Type B pancreatic cell (in vitro differentiated cells): ENCODE data around the gene CASP8. TPM values are rescaled to one million over a fixed set of nuclear protein-coding genes. Genes with fewer than 3 reads are reported as not detected.
A peak's percentile ranks its signal among the peaks of the same experiment; 100 is the strongest.

ENCODE experiments used
- DNase-seq: peaks from one replicate; pipeline ENCODE4 v3.0.0; 2021; ENCODE audit warnings: mixed read lengths; ENCODE audit not compliant: unreplicated experiment; ENCODE audit errors: extremely low spot score
- H3K27ac Mint-ChIP-seq: 2 replicates; pipeline ENCODE4 v1.8.0; 2021; ENCODE audit warnings: mild to moderate bottlenecking, mixed read lengths
- H3K27me3 Mint-ChIP-seq: 2 replicates; pipeline ENCODE4 v1.8.0; 2021; ENCODE audit warnings: mixed read lengths
- H3K36me3 Mint-ChIP-seq: 2 replicates; pipeline ENCODE4 v1.8.0; 2021; ENCODE audit warnings: mixed read lengths
- H3K4me1 Mint-ChIP-seq: one replicate; pipeline ENCODE4 v1.8.0; 2021; ENCODE audit warnings: mixed read lengths; ENCODE audit not compliant: unreplicated experiment
- H3K4me3 Mint-ChIP-seq: 2 replicates; pipeline ENCODE4 v1.8.0; 2021; ENCODE audit warnings: mild to moderate bottlenecking, mixed read lengths
- H3K9me3 Mint-ChIP-seq: 2 replicates; pipeline ENCODE4 v1.8.0; 2021; ENCODE audit warnings: mixed read lengths
- CTCF ChIP-seq: fragments of 200-600 bp; sonication (generic); conservative IDR thresholded peaks from 2 replicates; pipeline ENCODE4 v1.5.0; 2021; ENCODE audit warnings: antibody characterized with exemption, mild to moderate bottlenecking
- long read RNA-seq: library from polyadenylated mRNA; unstranded; transcript quantifications from one replicate; pipeline ENCODE4 v2.0.0, GENCODE V29; 2020
- total RNA-seq: library from RNA; stranded (reverse); gene quantifications from 2 replicates; pipeline ENCODE4 v1.2.1, GENCODE V29; 2021; ENCODE audit warnings: low replicate concordance

Gene CASP8
- 6.0 and 12.9 TPM in 2 replicates for total RNA-seq
- long read RNA-seq, partial matches to known transcripts = 0 of 13 reads
- long read RNA-seq, other reads (novel, unspliced or antisense) = 10 of 13 reads

GRCh38 chr2:201260302-201260800 is at the start of gene CASP8:
Gene CASP8 (plus strand): TSS chr2:201260536. CDS start chr2:201266487, 5,951 bp downstream.
- no peak within 1 kb of the TSS for H3K4me3 Mint-ChIP-seq
- peaks cover 24% of the 10 kb centered on the region for H3K4me1 Mint-ChIP-seq

DNA sequence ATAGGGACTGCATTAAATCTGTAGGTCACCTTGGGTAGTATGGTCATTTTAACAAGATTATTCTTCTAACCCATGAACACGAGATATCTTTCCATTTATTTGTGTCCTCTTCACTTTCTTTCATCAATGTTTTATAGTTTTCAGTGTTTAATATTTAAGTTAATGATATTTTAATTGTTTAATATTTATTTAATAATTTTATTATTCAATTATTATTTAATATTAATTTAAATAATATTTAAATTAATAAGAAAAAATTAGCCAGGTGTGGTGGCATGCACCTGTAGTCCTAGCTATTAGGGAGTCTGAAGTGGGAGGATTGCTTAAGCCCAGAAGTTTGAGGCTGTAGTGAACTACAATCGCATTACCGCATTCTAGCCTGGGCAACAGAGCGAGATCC is 44.4 kb upstream of the CASP8 start:
- no peaks in the 10 kb centered on the region for H3K36me3 Mint-ChIP-seq
- H3K4me1 Mint-ChIP-seq = peaks cover 16% of the 10 kb centered on the region
- no peak overlapping the region for H3K4me3 Mint-ChIP-seq
- H3K27ac Mint-ChIP-seq = no peak overlapping the region
- H3K9me3 Mint-ChIP-seq = no peaks in the 10 kb centered on the region
- no peaks in the 10 kb centered on the region for H3K27me3 Mint-ChIP-seq
- no peak for DNase-seq
- no peak for TF ChIP-seq CTCF

More at GRCh38 chr2:201260302-201260800, at the start of gene CASP8:
- no peak for DNase-seq
- Mint-ChIP-seq H3K27ac (no peak within 1 kb of the TSS), H3K9me3 (no peaks in the 10 kb centered on the region), H3K27me3 (no peaks in the 10 kb centered on the region), H3K36me3 (no peaks in the 10 kb centered on the region)
- TF ChIP-seq CTCF = no peak

GRCh38 chr2:201216918-201217317 is 43.4 kb upstream of the CASP8 start:
- no peak overlapping the region for H3K27ac Mint-ChIP-seq
- H3K4me1 Mint-ChIP-seq = peaks cover 21% of the 10 kb centered on the region
- TF ChIP-seq CTCF = no peak
- no peaks in the 10 kb centered on the region for H3K27me3 Mint-ChIP-seq
- H3K9me3 Mint-ChIP-seq = no peaks in the 10 kb centered on the region
- no peak overlapping the region for H3K4me3 Mint-ChIP-seq
- no peak for DNase-seq
- H3K36me3 Mint-ChIP-seq = no peaks in the 10 kb centered on the region

DNA sequence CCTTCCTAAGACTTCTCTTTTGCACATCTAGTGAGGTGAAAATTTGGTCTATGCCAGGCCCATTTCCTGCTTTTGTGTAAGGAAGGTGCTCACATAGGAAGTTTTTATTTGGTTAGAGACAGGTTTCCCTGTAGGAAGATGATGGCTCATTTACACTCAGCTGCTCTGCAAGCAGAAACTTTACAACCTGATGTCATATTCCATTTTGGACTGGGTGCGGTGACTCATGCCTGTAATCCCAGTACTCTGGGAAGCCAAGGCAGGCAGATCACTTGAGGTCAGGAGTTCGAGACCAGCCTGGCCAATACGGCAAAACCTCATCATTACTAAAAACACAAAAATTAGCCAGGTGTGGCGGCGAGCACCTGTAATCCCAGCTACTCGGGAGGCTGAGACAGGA is 41.6 kb upstream of the CASP8 start:
- H3K4me3 Mint-ChIP-seq = no peak overlapping the region

DNA sequence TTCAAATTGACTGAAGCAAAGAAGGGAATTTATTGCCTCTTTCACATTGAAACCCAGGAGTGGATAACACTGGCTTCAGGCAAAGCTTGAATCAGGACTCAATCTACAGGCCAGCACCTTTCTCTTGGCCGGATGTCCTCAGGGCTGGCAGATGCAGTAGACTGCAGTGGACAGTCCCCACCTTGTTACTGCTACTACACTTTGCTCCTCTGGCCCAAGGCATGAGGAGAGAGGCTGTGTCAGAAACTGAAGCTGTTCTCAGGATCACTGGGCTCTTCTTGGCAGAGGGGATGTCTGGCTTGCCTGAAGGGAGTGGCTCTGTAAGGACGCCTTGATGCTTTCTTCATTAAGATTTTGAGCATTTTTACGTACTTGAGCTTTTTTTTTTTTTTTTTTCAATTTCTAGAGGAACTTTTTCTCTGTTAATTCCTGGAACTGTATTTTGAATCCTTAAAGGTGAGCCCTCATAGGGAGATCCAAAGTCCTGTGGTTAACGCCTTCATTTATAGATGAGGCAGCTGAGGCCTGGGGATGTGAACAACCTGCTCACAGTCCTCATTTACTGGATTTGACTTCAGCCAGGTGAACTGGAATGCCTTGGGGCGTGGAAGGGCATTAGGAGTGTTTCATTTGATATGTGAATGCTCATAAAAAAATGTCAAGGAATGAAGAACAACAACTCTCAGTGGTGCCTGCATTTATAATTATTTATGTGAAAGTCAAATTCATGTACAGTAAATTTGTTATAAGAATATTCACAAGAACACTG is 40.8 kb upstream of the CASP8 start:
- H3K36me3 Mint-ChIP-seq = no peaks in the 10 kb centered on the region
- no peaks in the 10 kb centered on the region for H3K9me3 Mint-ChIP-seq
- peak overlapping the region; percentile 7 for H3K4me3 Mint-ChIP-seq
- H3K27ac Mint-ChIP-seq = peak overlapping the region; percentile 83
- TF ChIP-seq CTCF = no peak
- peaks cover 17% of the 10 kb centered on the region for H3K4me1 Mint-ChIP-seq
- no peaks in the 10 kb centered on the region for H3K27me3 Mint-ChIP-seq
- DNase-seq = no peak

More for the DNA sequence above, 41.6 kb upstream of the CASP8 start:
- no peaks in the 10 kb centered on the region for H3K36me3 Mint-ChIP-seq
- H3K27ac Mint-ChIP-seq = no peak overlapping the region
- no peaks in the 10 kb centered on the region for H3K27me3 Mint-ChIP-seq
- DNase-seq = no peak
- peaks cover 17% of the 10 kb centered on the region for H3K4me1 Mint-ChIP-seq
- no peaks in the 10 kb centered on the region for H3K9me3 Mint-ChIP-seq
- TF ChIP-seq CTCF = no peak
